ENCODE data around the gene PCDH15. TPM values are rescaled to one million over a fixed set of nuclear protein-coding genes. Genes with fewer than 3 reads are reported as not detected.

PCDH15 gene
- total RNA-seq, 2 donors from 2014 or later: 0.19 to 0.51 TPM

DNA sequence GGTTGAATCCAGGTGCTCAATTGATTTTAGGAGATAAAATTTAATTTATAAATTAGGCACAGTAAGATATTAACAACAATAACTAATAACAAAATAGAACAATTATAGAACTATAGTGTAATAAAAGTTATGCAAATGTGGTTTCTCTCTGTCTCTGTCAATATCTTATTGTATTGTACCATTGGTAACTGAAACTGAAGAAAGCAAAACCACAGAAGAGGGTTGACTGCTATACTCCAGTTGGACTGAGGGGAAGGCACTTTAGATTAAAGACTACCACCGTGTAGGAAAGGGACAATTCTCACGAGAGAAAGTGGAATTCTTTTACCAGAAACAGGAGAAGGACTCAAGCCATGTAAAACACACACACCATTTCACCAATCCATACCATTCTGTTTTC lies 967.1 kb downstream of the PCDH15 start:
- H3K9me3 ChIP-seq: no peaks in the 10 kb centered on the region
- TF ChIP-seq, protein P1, sequence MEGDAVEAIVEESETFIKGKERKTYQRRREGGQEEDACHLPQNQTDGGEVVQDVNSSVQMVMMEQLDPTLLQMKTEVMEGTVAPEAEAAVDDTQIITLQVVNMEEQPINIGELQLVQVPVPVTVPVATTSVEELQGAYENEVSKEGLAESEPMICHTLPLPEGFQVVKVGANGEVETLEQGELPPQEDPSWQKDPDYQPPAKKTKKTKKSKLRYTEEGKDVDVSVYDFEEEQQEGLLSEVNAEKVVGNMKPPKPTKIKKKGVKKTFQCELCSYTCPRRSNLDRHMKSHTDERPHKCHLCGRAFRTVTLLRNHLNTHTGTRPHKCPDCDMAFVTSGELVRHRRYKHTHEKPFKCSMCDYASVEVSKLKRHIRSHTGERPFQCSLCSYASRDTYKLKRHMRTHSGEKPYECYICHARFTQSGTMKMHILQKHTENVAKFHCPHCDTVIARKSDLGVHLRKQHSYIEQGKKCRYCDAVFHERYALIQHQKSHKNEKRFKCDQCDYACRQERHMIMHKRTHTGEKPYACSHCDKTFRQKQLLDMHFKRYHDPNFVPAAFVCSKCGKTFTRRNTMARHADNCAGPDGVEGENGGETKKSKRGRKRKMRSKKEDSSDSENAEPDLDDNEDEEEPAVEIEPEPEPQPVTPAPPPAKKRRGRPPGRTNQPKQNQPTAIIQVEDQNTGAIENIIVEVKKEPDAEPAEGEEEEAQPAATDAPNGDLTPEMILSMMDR (IDR thresholded peaks at IDR 0.05): no peak

DNA sequence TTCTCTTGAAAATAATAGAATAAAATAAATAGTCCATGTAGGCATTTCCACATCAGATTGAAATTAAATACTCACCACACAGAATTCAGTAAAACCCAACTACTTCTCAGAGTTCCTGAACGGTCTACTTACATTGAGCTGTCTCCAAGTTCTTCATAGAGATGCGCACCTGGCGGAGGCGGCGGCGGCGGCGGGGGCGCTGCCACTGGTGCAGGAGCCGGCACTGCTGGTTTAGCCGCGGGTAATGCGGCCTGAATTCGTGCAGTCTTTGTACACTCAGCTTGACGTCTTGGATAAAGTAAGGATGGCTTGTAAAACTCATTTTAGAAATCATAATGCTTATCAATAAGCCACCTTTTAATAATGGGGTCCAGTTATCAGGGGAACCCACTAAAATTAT lies 973.8 kb downstream of the PCDH15 start:
- Histone ChIP-seq H3K4me3 (no peak overlapping the region), H3K27me3 (no peaks in the 10 kb centered on the region), H3K9me3 (no peaks in the 10 kb centered on the region), H3K36me3 (no peaks in the 10 kb centered on the region), H3K27ac (no peak overlapping the region), H3K4me1 (no peaks in the 10 kb centered on the region)
- TF ChIP-seq, protein P1 (IDR thresholded peaks at IDR 0.05): no peak
- no peak for DNase-seq (ENCODE audit: low spot score)

More for the DNA sequence above, 967.1 kb downstream of the PCDH15 start:
- DNase-seq (ENCODE audit: low spot score): no peak
- no peaks in the 10 kb centered on the region for H3K36me3 ChIP-seq
- H3K4me1 ChIP-seq: no peaks in the 10 kb centered on the region
- no peak overlapping the region for H3K27ac ChIP-seq
- H3K4me3 ChIP-seq: no peak overlapping the region
- H3K27me3 ChIP-seq: no peaks in the 10 kb centered on the region

DNA sequence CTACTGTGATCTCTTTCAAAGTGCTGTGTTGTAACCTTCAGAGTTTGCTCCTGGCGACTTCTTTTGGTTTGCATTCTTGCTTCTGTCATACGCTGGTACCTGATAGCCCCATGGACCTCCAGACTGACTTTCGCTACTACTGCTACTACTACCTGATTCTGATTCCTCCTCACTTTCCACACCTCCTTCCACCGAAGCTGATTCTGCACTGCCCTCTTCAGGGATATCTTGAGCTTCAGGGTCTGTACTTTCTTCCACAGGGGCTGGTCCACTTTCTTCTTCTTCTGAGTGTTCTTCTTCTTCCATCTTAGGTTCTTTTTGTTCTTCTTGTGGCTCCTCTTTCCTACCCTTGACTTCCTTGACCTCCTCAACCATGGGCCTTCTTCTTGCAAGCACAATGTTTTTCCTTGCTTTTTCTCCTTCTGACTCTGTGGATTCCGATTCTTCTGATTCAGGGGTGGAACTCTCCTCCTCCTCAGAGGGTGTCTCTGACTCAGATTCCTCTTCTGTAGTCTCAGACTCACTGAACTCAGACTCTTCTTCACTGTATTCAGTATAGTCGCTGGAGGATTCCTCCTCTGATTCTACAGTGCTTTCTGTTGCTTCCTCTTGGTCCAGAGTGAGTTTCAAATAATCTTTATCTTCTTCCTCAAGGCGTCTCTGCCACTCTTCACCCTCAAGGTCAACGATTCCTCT lies 992.2 kb downstream of the PCDH15 start:
- TF ChIP-seq, protein P1 (IDR thresholded peaks at IDR 0.05): no peak
- H3K27ac ChIP-seq: no peak overlapping the region
- H3K9me3 ChIP-seq: no peaks in the 10 kb centered on the region
- DNase-seq (ENCODE audit: low spot score): no peak
- H3K36me3 ChIP-seq: no peaks in the 10 kb centered on the region
- no peaks in the 10 kb centered on the region for H3K4me1 ChIP-seq
- H3K27me3 ChIP-seq: no peaks in the 10 kb centered on the region
- H3K4me3 ChIP-seq: no peak overlapping the region

DNA sequence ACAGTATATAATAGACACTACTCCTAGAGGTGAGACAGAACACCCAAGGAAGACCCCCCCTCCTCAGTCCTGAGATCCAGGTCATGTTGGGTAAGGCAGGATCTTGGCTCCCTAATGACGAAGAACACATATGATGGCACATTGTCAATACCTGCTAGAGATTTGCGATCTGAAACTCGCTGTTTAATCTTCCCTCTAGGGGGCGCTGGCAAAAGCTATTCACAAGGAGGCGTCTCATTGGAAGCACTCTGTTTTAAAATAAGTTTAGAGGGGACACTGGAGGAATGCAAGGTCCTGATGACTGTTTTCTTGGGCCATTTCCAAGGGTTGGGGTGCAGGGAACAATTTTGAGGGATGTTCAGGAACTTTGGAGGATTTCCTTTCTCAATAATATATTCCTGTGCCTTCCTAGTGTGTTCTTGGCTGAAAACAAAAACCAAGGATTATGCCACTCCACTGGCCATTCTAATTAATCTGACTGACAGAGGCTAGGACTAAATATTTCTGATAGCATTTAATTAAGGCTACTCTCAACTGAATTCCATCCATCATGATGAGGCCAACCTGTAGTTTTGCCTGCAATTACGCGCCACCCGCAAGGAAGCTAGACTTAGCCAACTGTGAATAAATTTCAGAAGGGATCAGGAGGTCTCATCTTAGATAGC lies 1014.7 kb downstream of the PCDH15 start:
- no peaks in the 10 kb centered on the region for H3K36me3 ChIP-seq
- H3K4me1 ChIP-seq: no peaks in the 10 kb centered on the region
- H3K27me3 ChIP-seq: no peaks in the 10 kb centered on the region
- H3K4me3 ChIP-seq: no peak overlapping the region
- no peak overlapping the region for H3K27ac ChIP-seq
- H3K9me3 ChIP-seq: no peaks in the 10 kb centered on the region
- DNase-seq (ENCODE audit: low spot score): no peak
- TF ChIP-seq, protein P1 (IDR thresholded peaks at IDR 0.05): no peak

DNA sequence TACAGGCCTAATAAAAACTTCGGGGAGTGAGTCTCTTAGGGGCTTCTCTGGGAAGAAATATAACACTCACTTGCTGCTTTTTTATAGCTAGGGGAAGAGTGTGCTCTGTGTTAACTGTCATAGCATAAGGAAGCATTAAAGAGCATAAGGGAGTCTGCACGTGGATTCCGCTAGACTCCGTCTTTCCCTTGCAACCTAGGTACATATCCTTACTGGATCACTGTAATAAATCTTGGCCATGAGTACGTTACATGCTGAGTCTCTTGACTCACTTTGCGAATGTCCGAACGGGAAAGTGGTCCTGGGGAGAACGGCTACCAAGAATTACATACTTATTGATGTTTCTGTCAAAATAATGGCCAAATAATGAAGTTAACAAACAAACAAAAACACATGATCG lies 1029.3 kb downstream of the PCDH15 start:
- Histone ChIP-seq H3K4me1 (no peaks in the 10 kb centered on the region), H3K36me3 (no peaks in the 10 kb centered on the region), H3K9me3 (no peaks in the 10 kb centered on the region), H3K27me3 (no peaks in the 10 kb centered on the region), H3K27ac (no peak overlapping the region), H3K4me3 (no peak overlapping the region)
- TF ChIP-seq, protein P1 (IDR thresholded peaks at IDR 0.05): no peak
- no peak for DNase-seq (ENCODE audit: low spot score)
